GM23338 (cell line): ENCODE measurements around the gene TGFB1. TPM values are rescaled to one million over a fixed set of nuclear protein-coding genes. Genes with fewer than 3 reads are reported as not detected.

Experiments used
- ATAC-seq: fragments of 200-7000 bp; cut with Tn5 transposase; 3 replicates; pipeline ENCODE4 v1.9.1; 2020
- DNase-seq: peaks from one replicate; pipeline ENCODE4 v3.0.0-alpha.2; 2015; ENCODE audit warnings: low spot score
- H2AFZ ChIP-seq: fragments of 200-600 bp; sonication (generic); 2 replicates; pipeline ENCODE4 v1.8.0; 2016; ENCODE audit warnings: antibody characterized with exemption, mild to moderate bottlenecking, moderate library complexity
- H3F3A ChIP-seq: fragments of 200-600 bp; sonication (generic); replicated peaks from 2 replicates; pipeline ENCODE4 v1.8.0; 2017; ENCODE audit warnings: antibody characterized with exemption, mixed run types, low read depth
- H3K27ac ChIP-seq: fragments of 200-600 bp; sonication (generic); 2 replicates; pipeline ENCODE4 v1.6.1; 2016; ENCODE audit warnings: low read depth
- H3K27me3 ChIP-seq: fragments of 200-600 bp; sonication (generic); 2 replicates; pipeline ENCODE4 v1.8.0; 2016; ENCODE audit warnings: mild to moderate bottlenecking, mixed run types, moderate library complexity; ENCODE audit not compliant: insufficient read depth
- H3K36me3 ChIP-seq: fragments of 200-600 bp; sonication (generic); 2 replicates; pipeline ENCODE4 v1.8.0; 2016; ENCODE audit warnings: mild to moderate bottlenecking; ENCODE audit not compliant: insufficient read depth
- H3K4me1 ChIP-seq: fragments of 200-600 bp; sonication (generic); 2 replicates; pipeline ENCODE4 v1.8.0; 2016; ENCODE audit warnings: mild to moderate bottlenecking, moderate library complexity; ENCODE audit not compliant: insufficient read depth
- H3K4me2 ChIP-seq: fragments of 200-600 bp; sonication (generic); 2 replicates; pipeline ENCODE4 v1.7.1; 2017; ENCODE audit warnings: mixed run types
- H3K4me3 ChIP-seq: fragments of 200-600 bp; sonication (generic); 2 replicates; pipeline ENCODE4 v1.6.1; 2016; ENCODE audit warnings: mixed run types
- H3K79me2 ChIP-seq: fragments of 200-600 bp; sonication (generic); replicated peaks from 2 replicates; pipeline ENCODE4 v1.8.0; 2017; ENCODE audit warnings: mild to moderate bottlenecking; ENCODE audit not compliant: insufficient read depth
- H3K9me2 ChIP-seq: fragments of 200-600 bp; sonication (generic); 2 replicates; pipeline ENCODE4 v1.8.0; 2017; ENCODE audit not compliant: insufficient read depth
- H4K20me1 ChIP-seq: fragments of 200-600 bp; sonication (generic); replicated peaks from 2 replicates; pipeline ENCODE4 v1.8.0; 2017; ENCODE audit warnings: mild to moderate bottlenecking; ENCODE audit not compliant: insufficient read depth
- H3K27ac Mint-ChIP-seq: 2 replicates; pipeline ENCODE4 v1.8.0; 2020; ENCODE audit warnings: inconsistent platforms, mild to moderate bottlenecking, moderate library complexity, mixed read lengths
- H3K27me3 Mint-ChIP-seq: 3 replicates; pipeline ENCODE4 v1.8.0; 2022; ENCODE audit warnings: low read depth, mild to moderate bottlenecking, moderate library complexity, mixed read lengths, inconsistent platforms; ENCODE audit not compliant: insufficient read depth, poor library complexity
- H3K36me3 Mint-ChIP-seq: 3 replicates; pipeline ENCODE4 v1.8.0; 2021; ENCODE audit warnings: low read depth, mild to moderate bottlenecking, inconsistent platforms, moderate library complexity, mixed read lengths
- H3K4me1 Mint-ChIP-seq: 3 replicates; pipeline ENCODE4 v1.8.0; 2020; ENCODE audit warnings: mild to moderate bottlenecking, inconsistent platforms, mixed read lengths
- H3K4me3 Mint-ChIP-seq: 3 replicates; pipeline ENCODE4 v1.8.0; 2021; ENCODE audit warnings: moderate library complexity, mild to moderate bottlenecking, inconsistent platforms, mixed read lengths
- H3K9me3 Mint-ChIP-seq: 3 replicates; pipeline ENCODE4 v1.8.0; 2020; ENCODE audit warnings: moderate library complexity, mild to moderate bottlenecking, inconsistent platforms, mixed read lengths
- CREB1 ChIP-seq: fragments of 250-450 bp; sonication (Bioruptor Pico); IDR thresholded peaks from 2 replicates; pipeline ENCODE4 v1.5.0; 2020; ENCODE audit warnings: low read depth, mild to moderate bottlenecking, moderate library complexity
- EZH2 ChIP-seq: fragments of 200-600 bp; sonication (generic); IDR thresholded peaks from one replicate; pipeline ENCODE4 v1.8.0; 2017; ENCODE audit warnings: antibody characterized with exemption, mild to moderate bottlenecking, low read depth; ENCODE audit not compliant: unreplicated experiment
- EZH2phosphoT487 ChIP-seq: fragments of 200-600 bp; sonication (generic); IDR thresholded peaks from one replicate; pipeline ENCODE4 v1.8.1; 2018; ENCODE audit warnings: antibody characterized with exemption; ENCODE audit not compliant: unreplicated experiment
- JUNB ChIP-seq: IDR thresholded peaks from one replicate; pipeline ENCODE4 v1.6.1; 2016; ENCODE audit warnings: antibody characterized with exemption; ENCODE audit not compliant: unreplicated experiment
- NANOG ChIP-seq: IDR thresholded peaks from 2 replicates; pipeline ENCODE4 v1.6.1; 2016; ENCODE audit warnings: antibody characterized with exemption, borderline replicate concordance
- POLR2AphosphoS5 ChIP-seq: IDR thresholded peaks from 2 replicates; pipeline ENCODE4 v1.6.1; 2016; ENCODE audit warnings: antibody characterized with exemption, low read depth
- ZNF114 ChIP-seq: fragments of 250-450 bp; sonication (Bioruptor Pico); IDR thresholded peaks from 2 replicates; pipeline ENCODE4 v1.5.0; 2020; ENCODE audit warnings: mild to moderate bottlenecking, moderate library complexity
- ZNF331 ChIP-seq: fragments of 250-450 bp; sonication (Bioruptor Pico); IDR thresholded peaks from 2 replicates; pipeline ENCODE4 v1.5.0; 2020; ENCODE audit warnings: low read depth, mild to moderate bottlenecking, moderate library complexity
- polyA plus RNA-seq: library from polyadenylated mRNA; unstranded; fragments of >200 nt; fragmentation: Nextera tagmentation; extraction: Ambion mirVana; gene quantifications from 2 replicates; pipeline ENCODE4 v1.2.1, GENCODE V29; 2016
- total RNA-seq: library from RNA; depleted of rRNA; stranded (reverse); fragments of >200 nt; shearing (Covaris generic); gene quantifications from 2 replicates; pipeline ENCODE4 v1.2.3, GENCODE V29; 2014
- TF ChIP-seq, protein P1 (sequence below): IDR thresholded peaks from one replicate; pipeline ENCODE4 v1.6.1; 2018; ENCODE audit warnings: antibody characterized with exemption; ENCODE audit not compliant: unreplicated experiment
- TF ChIP-seq, protein P2 (sequence below): IDR thresholded peaks from 2 replicates; pipeline ENCODE4 v1.6.1; 2016; ENCODE audit warnings: antibody characterized with exemption
- TF ChIP-seq, protein P3 (sequence below), 2 experiments: fragments of 200-600 bp in 1 of 2; sonication (generic) in 1 of 2; conservative IDR thresholded peaks; 2 replicates each; pipeline versions ENCODE4 v1.5.1 to v1.6.1; 2016 to 2017; ENCODE audit warnings: antibody characterized with exemption in 2 of 2, low read depth in 2 of 2, mild to moderate bottlenecking in 2 of 2, moderate library complexity in 1 of 2

The TGFB1 gene
- total and polyA plus RNA-seq, 2 experiments from 2014 or later: 0.99 to 7.9 TPM

DNA sequence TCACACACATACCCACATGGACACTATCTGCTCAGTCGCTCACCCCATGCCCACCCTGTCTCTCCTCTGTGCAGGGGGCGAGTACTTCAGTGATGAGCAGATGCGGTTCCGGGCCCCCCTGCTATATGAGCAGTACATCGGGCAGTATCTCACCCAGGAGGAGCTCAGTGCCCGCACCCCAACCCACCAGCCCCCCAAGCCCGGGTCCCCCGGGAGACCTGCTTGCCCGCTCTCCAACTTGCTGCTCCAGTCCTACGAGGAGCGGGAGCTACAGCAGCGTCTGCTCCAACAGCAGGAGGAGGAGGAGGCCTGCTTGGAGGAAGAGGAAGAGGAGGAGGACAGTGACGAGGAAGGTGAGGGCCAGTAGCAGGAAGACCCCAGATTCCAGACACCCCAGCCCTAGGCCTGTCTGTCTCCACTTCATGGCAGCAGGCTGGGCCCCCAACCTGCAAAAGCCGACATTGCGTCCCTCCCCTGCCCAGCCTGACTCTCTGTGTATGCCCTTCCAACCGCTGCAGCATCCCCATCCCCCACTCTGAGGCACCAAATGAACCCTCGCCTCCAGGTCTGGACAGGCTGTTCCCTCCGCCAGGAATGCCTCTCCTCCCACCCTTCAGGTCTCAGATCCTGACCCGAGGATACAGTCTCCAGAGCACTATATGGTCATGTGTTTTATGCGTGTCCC lies 34.1 kb downstream of the TGFB1 start (continued):
- TF ChIP-seq EZH2: no peak

DNA sequence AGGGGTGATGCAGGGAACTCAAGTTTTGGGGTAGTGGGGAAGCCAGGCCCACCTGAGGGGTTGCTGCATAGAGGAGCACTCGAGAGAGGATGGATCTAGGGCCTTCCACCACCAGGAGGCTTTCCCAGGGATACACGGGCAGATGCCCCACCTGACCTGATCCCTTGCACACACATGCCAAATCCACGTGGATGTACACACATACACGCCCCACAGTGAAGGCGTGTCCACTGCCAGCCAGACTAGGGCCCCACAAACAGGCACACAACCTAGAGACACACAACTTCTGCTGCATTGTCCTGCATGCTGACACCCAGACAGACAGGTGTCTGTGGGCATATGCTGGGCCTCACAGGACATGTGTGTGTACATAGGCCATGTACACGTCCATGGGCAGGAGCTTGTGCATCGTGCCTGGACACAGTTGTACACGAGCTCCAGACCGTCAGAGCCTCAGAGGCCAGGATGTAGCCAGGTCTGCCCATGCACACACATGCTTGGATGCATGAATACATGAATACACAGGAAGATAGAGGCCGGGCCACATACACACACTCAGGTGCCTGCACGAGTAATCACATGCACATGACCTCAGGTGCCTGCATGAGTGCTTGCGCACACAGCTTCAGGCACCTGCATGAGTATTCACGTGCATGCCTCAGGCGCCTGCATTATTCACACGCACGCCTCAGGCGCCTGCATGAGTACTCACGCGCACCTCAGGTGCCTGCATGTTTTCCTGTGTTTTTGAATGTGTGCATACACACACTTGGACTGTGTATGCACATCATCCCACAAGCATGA lies 34.8 kb downstream of the TGFB1 start:
- no peaks in the 10 kb centered on the region; the same call in 1 of the 2 replicates for H4K20me1 ChIP-seq
- Mint-ChIP-seq H3K9me3 (peaks cover 3% of the 10 kb centered on the region; the same call in 1 of the 3 replicates), H3K4me3 (no peak overlapping the region), H3K27me3 (peaks cover 10% of the 10 kb centered on the region), H3K36me3 (peaks cover 54% of the 10 kb centered on the region), H3K27ac (no peak overlapping the region), H3K4me1 (peaks cover 23% of the 10 kb centered on the region)
- no peak for DNase-seq
- no peak overlapping the region for H2AFZ ChIP-seq
- no peaks in the 10 kb centered on the region for H3K27me3 ChIP-seq
- H3K9me2 ChIP-seq: no peaks in the 10 kb centered on the region
- no peaks in the 10 kb centered on the region for H3K36me3 ChIP-seq
- H3K4me1 ChIP-seq: peaks cover 20% of the 10 kb centered on the region
- H3F3A ChIP-seq: peaks cover 16% of the 10 kb centered on the region
- no peak overlapping the region for H3K27ac ChIP-seq
- H3K4me3 ChIP-seq: no peak overlapping the region
- no peaks in the 10 kb centered on the region for H3K79me2 ChIP-seq
- ATAC-seq: no peak
- no peak overlapping the region for H3K4me2 ChIP-seq
- no peak for TF ChIP-seq EZH2
- no peak for TF ChIP-seq NANOG
- TF ChIP-seq ZNF114 (CRISPR knock-in tag): no peak
- no peak for TF ChIP-seq CREB1 (CRISPR knock-in tag)
- TF ChIP-seq, protein P1, sequence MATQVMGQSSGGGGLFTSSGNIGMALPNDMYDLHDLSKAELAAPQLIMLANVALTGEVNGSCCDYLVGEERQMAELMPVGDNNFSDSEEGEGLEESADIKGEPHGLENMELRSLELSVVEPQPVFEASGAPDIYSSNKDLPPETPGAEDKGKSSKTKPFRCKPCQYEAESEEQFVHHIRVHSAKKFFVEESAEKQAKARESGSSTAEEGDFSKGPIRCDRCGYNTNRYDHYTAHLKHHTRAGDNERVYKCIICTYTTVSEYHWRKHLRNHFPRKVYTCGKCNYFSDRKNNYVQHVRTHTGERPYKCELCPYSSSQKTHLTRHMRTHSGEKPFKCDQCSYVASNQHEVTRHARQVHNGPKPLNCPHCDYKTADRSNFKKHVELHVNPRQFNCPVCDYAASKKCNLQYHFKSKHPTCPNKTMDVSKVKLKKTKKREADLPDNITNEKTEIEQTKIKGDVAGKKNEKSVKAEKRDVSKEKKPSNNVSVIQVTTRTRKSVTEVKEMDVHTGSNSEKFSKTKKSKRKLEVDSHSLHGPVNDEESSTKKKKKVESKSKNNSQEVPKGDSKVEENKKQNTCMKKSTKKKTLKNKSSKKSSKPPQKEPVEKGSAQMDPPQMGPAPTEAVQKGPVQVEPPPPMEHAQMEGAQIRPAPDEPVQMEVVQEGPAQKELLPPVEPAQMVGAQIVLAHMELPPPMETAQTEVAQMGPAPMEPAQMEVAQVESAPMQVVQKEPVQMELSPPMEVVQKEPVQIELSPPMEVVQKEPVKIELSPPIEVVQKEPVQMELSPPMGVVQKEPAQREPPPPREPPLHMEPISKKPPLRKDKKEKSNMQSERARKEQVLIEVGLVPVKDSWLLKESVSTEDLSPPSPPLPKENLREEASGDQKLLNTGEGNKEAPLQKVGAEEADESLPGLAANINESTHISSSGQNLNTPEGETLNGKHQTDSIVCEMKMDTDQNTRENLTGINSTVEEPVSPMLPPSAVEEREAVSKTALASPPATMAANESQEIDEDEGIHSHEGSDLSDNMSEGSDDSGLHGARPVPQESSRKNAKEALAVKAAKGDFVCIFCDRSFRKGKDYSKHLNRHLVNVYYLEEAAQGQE: no peak
- no peak for TF ChIP-seq EZH2phosphoT487
- TF ChIP-seq, protein P2, sequence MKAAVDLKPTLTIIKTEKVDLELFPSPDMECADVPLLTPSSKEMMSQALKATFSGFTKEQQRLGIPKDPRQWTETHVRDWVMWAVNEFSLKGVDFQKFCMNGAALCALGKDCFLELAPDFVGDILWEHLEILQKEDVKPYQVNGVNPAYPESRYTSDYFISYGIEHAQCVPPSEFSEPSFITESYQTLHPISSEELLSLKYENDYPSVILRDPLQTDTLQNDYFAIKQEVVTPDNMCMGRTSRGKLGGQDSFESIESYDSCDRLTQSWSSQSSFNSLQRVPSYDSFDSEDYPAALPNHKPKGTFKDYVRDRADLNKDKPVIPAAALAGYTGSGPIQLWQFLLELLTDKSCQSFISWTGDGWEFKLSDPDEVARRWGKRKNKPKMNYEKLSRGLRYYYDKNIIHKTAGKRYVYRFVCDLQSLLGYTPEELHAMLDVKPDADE: no peak
- no peak for TF ChIP-seq JUNB
- TF ChIP-seq, protein P3, sequence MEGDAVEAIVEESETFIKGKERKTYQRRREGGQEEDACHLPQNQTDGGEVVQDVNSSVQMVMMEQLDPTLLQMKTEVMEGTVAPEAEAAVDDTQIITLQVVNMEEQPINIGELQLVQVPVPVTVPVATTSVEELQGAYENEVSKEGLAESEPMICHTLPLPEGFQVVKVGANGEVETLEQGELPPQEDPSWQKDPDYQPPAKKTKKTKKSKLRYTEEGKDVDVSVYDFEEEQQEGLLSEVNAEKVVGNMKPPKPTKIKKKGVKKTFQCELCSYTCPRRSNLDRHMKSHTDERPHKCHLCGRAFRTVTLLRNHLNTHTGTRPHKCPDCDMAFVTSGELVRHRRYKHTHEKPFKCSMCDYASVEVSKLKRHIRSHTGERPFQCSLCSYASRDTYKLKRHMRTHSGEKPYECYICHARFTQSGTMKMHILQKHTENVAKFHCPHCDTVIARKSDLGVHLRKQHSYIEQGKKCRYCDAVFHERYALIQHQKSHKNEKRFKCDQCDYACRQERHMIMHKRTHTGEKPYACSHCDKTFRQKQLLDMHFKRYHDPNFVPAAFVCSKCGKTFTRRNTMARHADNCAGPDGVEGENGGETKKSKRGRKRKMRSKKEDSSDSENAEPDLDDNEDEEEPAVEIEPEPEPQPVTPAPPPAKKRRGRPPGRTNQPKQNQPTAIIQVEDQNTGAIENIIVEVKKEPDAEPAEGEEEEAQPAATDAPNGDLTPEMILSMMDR (conservative IDR thresholded peaks at IDR 0.05; ENCODE audit: low read depth in 2 of 2): no peak
- no peak for TF ChIP-seq POLR2AphosphoS5
- TF ChIP-seq ZNF331 (CRISPR knock-in tag): no peak
